Activated CD4-positive, alpha-beta T cell treated with anti-CD3 and anti-CD28 coated beads, Interleukin-2, Interleukin-6, amounts not matched to agents 100 ng/mL and 50 ng/mL, durations not matched to agents 16 hours and 8 hours (primary cell): ENCODE measurements around the gene SYCN.
"Not testable (repeated sequence)": the region's sequence is repeated elsewhere in the genome, so short reads cannot be mapped to it uniquely, and the experiment has no call there.

Source experiments
- DNase-seq: peaks from one replicate; pipeline ENCODE4 v3.0.0-alpha.2; 2020

Gene SYCN

DNA sequence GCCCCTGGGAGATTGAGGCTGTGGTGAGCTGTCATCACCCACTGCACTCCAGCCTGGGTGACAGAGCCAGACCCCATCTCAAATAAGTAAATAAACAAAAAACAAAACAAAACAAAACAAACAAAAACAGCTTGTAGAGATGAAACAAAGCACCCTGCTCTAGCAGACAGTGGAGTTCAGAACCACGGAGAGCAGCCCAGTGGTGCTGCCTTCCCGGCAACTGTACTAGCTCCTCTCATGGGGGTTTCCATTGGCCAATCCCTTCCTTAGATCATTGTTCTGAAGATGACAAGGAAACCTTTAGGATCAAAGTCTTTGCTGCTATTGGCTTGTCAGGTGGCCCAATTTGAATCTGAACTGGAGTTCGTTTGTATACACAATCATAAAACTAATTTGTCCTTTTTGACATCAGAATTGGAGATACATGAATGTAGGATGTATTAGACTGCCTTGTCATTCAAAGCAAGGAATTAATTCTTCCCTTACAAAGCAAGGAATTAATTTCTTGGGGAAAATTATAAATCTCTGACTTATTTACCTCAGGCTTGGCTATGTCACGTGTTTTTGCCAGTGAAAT is 19.7 kb upstream of the SYCN start:
- DNase-seq, result no peak

DNA sequence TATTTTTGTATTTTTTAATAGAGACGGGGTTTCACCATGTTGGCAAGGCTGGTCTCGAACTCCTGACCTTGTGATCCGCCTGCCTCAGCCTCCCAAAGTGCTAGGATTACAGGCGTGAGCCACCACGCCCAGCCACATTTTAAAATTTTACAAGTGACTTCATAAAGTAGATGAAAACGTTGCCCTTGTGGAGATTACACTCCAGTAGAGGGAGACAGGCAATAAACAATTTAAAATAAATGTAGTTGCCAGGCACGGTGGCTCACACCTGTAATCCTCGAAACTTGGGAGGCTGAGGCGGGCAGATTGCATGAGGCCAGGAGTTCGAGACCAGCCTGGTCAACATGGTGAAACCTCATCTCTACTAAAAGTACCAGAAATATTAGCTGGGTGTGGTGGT is 15.0 kb upstream of the SYCN start:
- DNase-seq, result not testable (repeated sequence)

GRCh38 chr19:39218230-39219007 is 14.4 kb upstream of the SYCN start:
- no peak for DNase-seq

GRCh38 chr19:39217094-39217493 is 13.0 kb upstream of the SYCN start:
- DNase-seq, result no peak

GRCh38 chr19:39215323-39215722 is 11.3 kb upstream of the SYCN start:
- not testable (repeated sequence) for DNase-seq

DNA sequence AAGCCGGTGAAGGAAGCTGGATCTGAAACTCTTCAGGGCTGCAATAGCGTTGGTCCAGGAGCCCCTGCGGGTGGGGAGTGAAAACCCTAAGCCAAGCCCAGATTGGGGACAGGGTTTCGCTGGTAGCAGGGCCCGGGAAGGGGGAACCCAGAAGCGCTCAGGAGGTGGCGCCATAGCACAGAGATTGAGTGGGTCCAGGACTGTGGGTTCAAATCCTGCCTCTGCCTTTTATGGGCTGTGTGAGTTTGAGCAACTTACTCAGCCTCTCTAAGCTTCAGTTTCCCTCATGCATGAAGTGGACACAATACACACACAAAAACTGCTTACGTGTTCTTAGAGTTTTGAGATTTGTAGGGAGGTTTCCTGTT is 8.3 kb upstream of the SYCN start:
- DNase-seq, result peak; percentile 72

GRCh38 chr19:39211731-39212374 is 7.8 kb upstream of the SYCN start:
- DNase-seq, result no peak

DNA sequence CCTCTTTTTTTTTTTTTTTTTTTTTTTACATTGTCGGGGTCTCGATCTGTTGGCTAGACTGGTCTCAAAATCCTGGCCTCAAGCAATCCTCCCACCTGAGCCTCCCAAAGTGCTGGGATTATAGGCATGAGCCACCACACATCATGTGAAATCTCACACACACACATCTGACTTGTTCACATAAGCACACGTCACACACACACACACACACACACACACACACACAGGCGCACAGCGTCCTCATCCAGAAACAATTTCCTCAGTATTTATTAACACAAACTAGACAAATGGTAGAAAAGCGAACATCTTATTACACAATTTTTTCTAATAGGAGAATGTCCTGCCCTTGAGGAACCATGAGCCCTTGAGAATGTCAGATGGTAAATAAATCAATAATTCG is 5.1 kb upstream of the SYCN start:
- no peak for DNase-seq

DNA sequence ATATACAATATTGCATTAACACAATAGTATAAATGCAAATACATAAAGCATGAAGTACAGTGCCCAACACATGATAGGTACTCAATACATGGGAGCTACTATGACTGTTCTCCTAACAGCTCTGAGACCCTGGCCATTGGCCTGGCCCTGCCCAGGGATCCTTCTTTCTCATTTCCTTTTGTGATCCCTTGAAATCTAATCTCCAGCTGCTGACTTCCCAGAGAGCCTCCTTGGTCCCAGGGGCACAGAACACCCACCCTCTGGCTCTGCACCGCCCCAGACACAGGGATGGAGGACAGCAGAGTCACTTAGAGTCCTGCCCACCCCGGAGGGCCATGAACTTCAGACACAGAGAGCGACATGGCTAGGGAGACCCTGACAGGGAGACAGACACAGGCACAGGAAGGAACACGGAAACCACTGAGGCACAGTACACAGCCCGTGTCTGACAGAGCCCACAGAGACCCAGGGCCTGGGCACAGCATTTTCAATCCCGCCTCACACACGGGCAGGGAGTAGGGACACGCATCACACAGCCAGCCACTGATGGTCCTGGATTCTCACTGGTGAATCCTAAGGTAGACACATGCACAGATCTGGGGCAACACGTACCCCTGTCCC is 4.2 kb upstream of the SYCN start:
- DNase-seq, result no peak

GRCh38 chr19:39207293-39207836 is 3.3 kb upstream of the SYCN start:
- DNase-seq, result no peak

GRCh38 chr19:39206122-39206521 is 2.1 kb upstream of the SYCN start:
- DNase-seq, result no peak

- DNase-seq, result no peak
Observed at GRCh38 chr19:39205449-39205764, 1.3 kb upstream of the SYCN start.

GRCh38 chr19:39202998-39203355 is 1.1 kb downstream of the SYCN start:
- DNase-seq, result no peak

DNA sequence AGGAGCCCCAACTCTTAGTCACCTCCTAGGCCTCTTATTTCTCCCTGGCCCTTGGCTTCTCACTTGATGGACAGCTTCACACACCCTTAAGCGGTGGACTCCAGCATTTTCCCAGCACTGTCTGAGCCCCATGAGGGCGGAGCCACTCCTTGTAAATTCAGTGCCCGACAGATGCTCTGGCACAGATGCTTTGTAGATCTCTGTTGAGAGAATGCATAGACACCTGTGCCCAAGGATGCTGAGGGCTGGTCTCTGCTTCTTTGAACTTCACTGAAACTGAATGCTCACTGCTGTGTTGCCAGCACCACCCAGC is 3.3 kb downstream of the SYCN start:
- no peak for DNase-seq

DNA sequence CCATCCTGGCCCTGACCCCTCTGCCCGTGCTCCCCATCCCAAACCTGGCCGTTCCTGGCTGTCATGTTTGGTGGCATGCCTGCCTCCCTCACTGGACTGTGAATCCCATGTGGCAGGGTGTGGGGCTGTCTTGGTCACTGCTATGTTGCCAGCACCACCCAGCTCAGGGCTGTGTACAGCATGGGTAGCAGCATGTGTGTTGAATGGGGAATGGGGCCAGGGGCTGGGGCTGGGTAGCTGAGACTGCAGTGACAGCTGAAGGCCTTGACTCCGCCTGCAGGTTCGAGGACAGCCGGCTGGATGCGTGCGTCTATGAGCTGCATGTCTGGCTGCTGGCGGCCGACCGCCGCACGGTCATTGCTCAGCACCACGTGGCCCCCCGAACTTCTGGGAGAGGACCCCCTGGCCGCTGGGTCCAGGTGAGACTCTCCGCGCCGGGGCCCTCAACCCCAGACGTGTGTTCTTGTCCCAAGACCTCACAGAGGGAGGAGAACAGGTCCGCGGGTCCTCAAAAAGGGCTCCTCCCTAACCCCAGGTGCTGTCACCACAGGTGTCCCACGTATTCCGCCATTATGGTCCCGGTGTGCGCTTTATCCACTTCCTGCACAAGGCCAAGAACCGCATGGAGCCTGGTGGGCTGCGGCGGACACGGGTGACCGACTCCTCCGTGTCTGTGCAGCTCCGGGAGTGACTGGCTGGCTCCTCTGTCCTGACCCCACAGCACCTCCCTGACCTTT is 3.8 kb downstream of the SYCN start:
- DNase-seq, result no peak

DNA sequence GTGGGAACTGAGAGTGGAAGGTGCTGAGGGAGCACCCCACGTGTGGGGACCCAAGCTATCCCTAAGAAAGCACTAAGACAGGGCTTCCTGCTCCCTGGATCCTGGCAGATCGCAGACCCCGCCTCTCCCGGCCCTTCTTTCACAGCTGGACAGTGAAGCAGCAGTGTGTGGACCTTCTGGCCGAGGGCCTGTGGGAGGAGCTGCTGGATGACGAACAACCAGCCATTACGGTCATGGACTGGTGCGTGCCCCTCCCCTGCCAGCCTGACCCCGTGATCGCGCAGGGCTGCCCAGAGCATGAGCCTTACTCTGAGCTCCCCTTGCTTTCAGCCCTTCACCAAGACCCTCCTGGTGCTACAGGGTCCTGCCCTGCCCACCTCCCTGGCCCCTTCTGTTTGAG is 5.0 kb downstream of the SYCN start:
- DNase-seq, result no peak

DNA sequence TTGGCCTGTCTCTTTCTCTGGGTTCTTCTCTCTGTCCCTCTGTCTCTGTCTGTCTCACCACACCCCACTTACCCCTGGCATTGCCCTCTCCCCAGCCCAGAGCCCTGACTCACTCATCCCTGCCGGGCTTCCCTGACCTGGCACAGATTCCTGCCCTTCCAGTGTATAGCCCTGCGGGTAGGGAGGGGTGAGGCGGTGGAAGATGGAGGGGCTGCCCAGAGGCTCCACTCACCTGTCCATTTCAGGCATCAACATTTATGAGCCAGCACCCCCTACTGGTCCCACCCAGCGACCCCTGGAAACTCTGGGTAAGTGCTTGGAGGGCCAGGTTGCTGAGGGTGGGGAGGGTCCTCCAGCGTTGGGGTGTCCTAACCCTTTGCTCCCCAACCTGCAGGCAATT is 6.3 kb downstream of the SYCN start:
- no peak for DNase-seq

GRCh38 chr19:39196860-39197562 is 7.1 kb downstream of the SYCN start, which contains the start of gene NCCRP1:
Gene NCCRP1, plus strand, starts transcription at chr19:39196964. Its CDS starts 19 bp downstream, at chr19:39196983.
- no peak for DNase-seq

- no peak for DNase-seq
Observed at GRCh38 chr19:39196320-39196719, 7.7 kb downstream of the SYCN start.

- no peak for DNase-seq
Observed at GRCh38 chr19:39195755-39196154, 8.3 kb downstream of the SYCN start.

GRCh38 chr19:39194832-39195542 is 9.1 kb downstream of the SYCN start:
- no peak for DNase-seq

DNA sequence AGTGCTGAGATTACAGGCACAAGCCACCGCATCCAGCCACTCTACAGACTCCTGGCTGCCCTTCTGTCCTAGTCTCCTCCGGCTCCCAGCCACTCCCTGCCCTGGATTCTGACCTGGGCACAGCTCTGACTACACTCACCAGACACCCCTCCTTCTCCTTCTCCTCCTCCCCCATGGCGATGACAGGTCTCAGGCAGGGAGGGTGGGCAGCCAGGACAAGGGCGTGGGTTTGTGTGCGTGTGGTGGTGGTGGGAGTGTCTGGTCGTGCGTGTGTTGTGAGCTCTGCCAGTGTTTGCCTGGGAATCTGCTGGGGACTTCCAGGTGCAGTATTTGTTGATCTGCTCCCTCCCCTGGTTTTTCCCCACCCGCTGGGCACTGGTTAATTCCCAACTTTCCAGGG is 10.3 kb downstream of the SYCN start:
- DNase-seq, result no peak
